Smooth muscle cell (in vitro differentiated cells): ENCODE data around the gene GABBR2. TPM values are rescaled to one million over a fixed set of nuclear protein-coding genes. Genes with fewer than 3 reads are reported as not detected.

Experiments
- DNase-seq: peaks from one replicate; lab custom pipeline; 2025; ENCODE audit not compliant: unreplicated experiment; lab: John Stamatoyannopoulos, UW
- H2AFZ ChIP-seq: fragments of 200-600 bp; sonication (generic); 2 replicates; pipeline ENCODE4 v1.6.0; 2016; ENCODE audit warnings: antibody characterized with exemption, low read depth, mild to moderate bottlenecking
- H3F3A ChIP-seq: fragments of 200-600 bp; sonication (generic); 2 replicates; pipeline ENCODE4 v1.6.0; 2017; ENCODE audit warnings: antibody characterized with exemption, low read depth
- H3K27ac ChIP-seq: fragments of 200-600 bp; sonication (generic); 2 replicates; pipeline ENCODE4 v1.5.1; 2016; ENCODE audit warnings: low read depth, mild to moderate bottlenecking
- H3K27me3 ChIP-seq: fragments of 200-600 bp; sonication (generic); 2 replicates; pipeline ENCODE4 v1.6.1; 2016; ENCODE audit warnings: low read depth, mild to moderate bottlenecking
- H3K36me3 ChIP-seq: fragments of 200-600 bp; sonication (generic); 2 replicates; pipeline ENCODE4 v1.5.1; 2016; ENCODE audit warnings: low read depth
- H3K4me1 ChIP-seq: fragments of 200-600 bp; sonication (generic); 2 replicates; pipeline ENCODE4 v1.5.1; 2016; ENCODE audit warnings: low read depth
- H3K4me2 ChIP-seq: fragments of 200-600 bp; sonication (generic); 2 replicates; pipeline ENCODE4 v1.6.0; 2016; ENCODE audit warnings: mild to moderate bottlenecking
- H3K4me3 ChIP-seq: fragments of 200-600 bp; sonication (generic); 2 replicates; pipeline ENCODE4 v1.5.1; 2016; ENCODE audit warnings: mild to moderate bottlenecking
- H3K79me2 ChIP-seq: fragments of 200-600 bp; sonication (generic); 2 replicates; pipeline ENCODE4 v1.6.0; 2016; ENCODE audit warnings: low read depth, mild to moderate bottlenecking
- H3K9ac ChIP-seq: fragments of 200-600 bp; sonication (generic); 2 replicates; pipeline ENCODE4 v1.6.0; 2016; ENCODE audit warnings: low read depth
- H3K9me3 ChIP-seq: fragments of 200-600 bp; sonication (generic); replicated peaks from 2 replicates; pipeline ENCODE4 v1.5.1; 2016; ENCODE audit warnings: low read depth
- H4K20me1 ChIP-seq: fragments of 200-600 bp; sonication (generic); 2 replicates; pipeline ENCODE4 v1.6.0; 2016; ENCODE audit warnings: low read depth
- CTCF ChIP-seq: fragments of 200-600 bp; sonication (generic); IDR thresholded peaks from 2 replicates; pipeline ENCODE4 v1.5.1; 2017; ENCODE audit warnings: borderline replicate concordance, mild to moderate bottlenecking, antibody characterized with exemption; ENCODE audit not compliant: insufficient read depth, poor library complexity, severe bottlenecking
- WGBS: methylation state at CpG from one replicate; pipeline ENCODE4 v1.1.7; 2016; ENCODE audit warnings: low lambda C conversion rate; 5-methylcytosine and 5-hydroxymethylcytosine counted together
- polyA plus RNA-seq: library from polyadenylated mRNA; unstranded; fragments of >200 nt; fragmentation: Nextera tagmentation; extraction: Ambion mirVana; gene quantifications from 2 replicates; pipeline ENCODE4 v1.2.1, GENCODE V29; 2016
- total RNA-seq: library from RNA; depleted of rRNA; stranded (reverse); fragments of >200 nt; gene quantifications from 2 replicates; pipeline ENCODE4 v1.2.3, GENCODE V29; 2014

GABBR2 gene
- total and polyA plus RNA-seq, 2 experiments from 2014 or later, result 0.25 TPM; not detected in 1

- Histone ChIP-seq H3K79me2 (no peaks in the 10 kb centered on the region), H3K4me3 (no peak overlapping the region), H3K4me2 (no peak overlapping the region), H3K27ac (no peak overlapping the region), H3F3A (no peaks in the 10 kb centered on the region), H3K4me1 (no peaks in the 10 kb centered on the region), H4K20me1 (no peaks in the 10 kb centered on the region), H3K27me3 (no peaks in the 10 kb centered on the region), H2AFZ (no peak overlapping the region), H3K9ac (no peak overlapping the region), H3K9me3 (no peaks in the 10 kb centered on the region), H3K36me3 (no peaks in the 10 kb centered on the region)
- no peak for TF ChIP-seq CTCF
- 97% methylated on average over 1 of the region's 1 CpG for WGBS
- DNase-seq, result no peak
Observed at GRCh38 chr9:98365781-98366180, 343.0 kb downstream of the GABBR2 start.

- no peaks in the 10 kb centered on the region for H3F3A ChIP-seq
- no peaks in the 10 kb centered on the region for H3K9me3 ChIP-seq
Observed at GRCh38 chr9:98365227-98365669, 343.5 kb downstream of the GABBR2 start.

GRCh38 chr9:98364086-98364485, 344.6 kb downstream of the GABBR2 start:
- Histone ChIP-seq H3K79me2 (no peaks in the 10 kb centered on the region), H3K4me3 (no peak overlapping the region), H3K27me3 (no peaks in the 10 kb centered on the region), H3K9ac (no peak overlapping the region), H2AFZ (no peak overlapping the region), H3K36me3 (no peaks in the 10 kb centered on the region), H3K9me3 (no peaks in the 10 kb centered on the region), H4K20me1 (no peaks in the 10 kb centered on the region), H3K27ac (no peak overlapping the region), H3K4me2 (no peak overlapping the region), H3K4me1 (no peaks in the 10 kb centered on the region), H3F3A (no peaks in the 10 kb centered on the region)
- 75% methylated on average over 4 of the region's 4 CpGs for whole genome bisulfite sequencing
- TF ChIP-seq CTCF, result no peak
- no peak for DNase-seq

More at GRCh38 chr9:98365227-98365669, 343.5 kb downstream of the GABBR2 start:
- Histone ChIP-seq H3K79me2 (no peaks in the 10 kb centered on the region), H3K4me3 (no peak overlapping the region), H3K27ac (no peak overlapping the region), H3K4me2 (no peak overlapping the region), H2AFZ (no peak overlapping the region), H3K4me1 (no peaks in the 10 kb centered on the region), H3K36me3 (no peaks in the 10 kb centered on the region), H3K9ac (no peak overlapping the region), H3K27me3 (no peaks in the 10 kb centered on the region), H4K20me1 (no peaks in the 10 kb centered on the region)
- peak; percentile 48 for TF ChIP-seq CTCF
- no peak for DNase-seq
- 100% methylated on average over 1 of the region's 1 CpG for WGBS

GRCh38 chr9:98363644-98364043, 345.1 kb downstream of the GABBR2 start:
- Histone ChIP-seq H3K9me3 (no peaks in the 10 kb centered on the region), H3K27me3 (no peaks in the 10 kb centered on the region), H3K4me2 (no peak overlapping the region), H2AFZ (no peak overlapping the region), H4K20me1 (no peaks in the 10 kb centered on the region), H3K27ac (no peak overlapping the region), H3K36me3 (no peaks in the 10 kb centered on the region), H3F3A (no peaks in the 10 kb centered on the region), H3K4me3 (no peak overlapping the region), H3K79me2 (no peaks in the 10 kb centered on the region), H3K9ac (no peak overlapping the region), H3K4me1 (no peaks in the 10 kb centered on the region)
- no peak for TF ChIP-seq CTCF
- DNase-seq, result no peak
- WGBS, result 69% methylated on average over 6 of the region's 6 CpGs
